CD14-positive monocyte (primary cell): ENCODE results near the gene ENPP6. TPM values are rescaled to one million over a fixed set of nuclear protein-coding genes. Genes with fewer than 3 reads are reported as not detected.

Experiments used
- DNase-seq, 3 donors: peaks; one replicate each; pipeline ENCODE4 v3.0.0-alpha.2; 2011 to 2022
- H2AFZ ChIP-seq: 2 replicates; pipeline ENCODE4 v1.6.0; 2012; ENCODE audit warnings: mild to moderate bottlenecking, low read depth, low read length, inconsistent platforms; ENCODE audit not compliant: insufficient read depth, poor library complexity, severe bottlenecking
- H3K27ac ChIP-seq, 2 donors: 1 replicate in 1 of 2; 2 replicates in 1 of 2; pipeline ENCODE4 v1.5.1; 2012 to 2013; ENCODE audit warnings: low read length in 2 of 2, control low read depth in 1 of 2, inconsistent platforms in 1 of 2, low read depth in 1 of 2, mild to moderate bottlenecking in 1 of 2
- H3K27me3 ChIP-seq, 2 donors: one replicate each; pipeline versions ENCODE4 v1.6.0 to v1.6.1; 2011 to 2013; ENCODE audit warnings: low read length in 2 of 2; ENCODE audit not compliant: control insufficient read depth in 2 of 2, insufficient read depth in 2 of 2
- H3K36me3 ChIP-seq, 2 donors: replicated peaks in 1 of 2; 1 replicate in 1 of 2; 2 replicates in 1 of 2; pipeline versions ENCODE4 v1.5.1 to v1.6.1; 2012 to 2013; ENCODE audit warnings: low read length in 2 of 2, control low read depth in 1 of 2, inconsistent platforms in 1 of 2, mild to moderate bottlenecking in 1 of 2; ENCODE audit not compliant: insufficient read depth in 2 of 2, control insufficient read depth in 1 of 2
- H3K4me1 ChIP-seq, 2 donors: 1 replicate in 1 of 2; 2 replicates in 1 of 2; pipeline versions ENCODE4 v1.5.1 to v1.6.1; 2012 to 2013; ENCODE audit warnings: low read length in 2 of 2, control low read depth in 1 of 2, inconsistent platforms in 1 of 2, mild to moderate bottlenecking in 1 of 2, moderate library complexity in 1 of 2; ENCODE audit not compliant: insufficient read depth in 2 of 2, control insufficient read depth in 1 of 2
- H3K4me2 ChIP-seq: replicated peaks from 2 replicates; pipeline ENCODE3; 2012; ENCODE audit warnings: low read length, moderate library complexity, mild to moderate bottlenecking; ENCODE audit not compliant: poor library complexity, severe bottlenecking; ENCODE audit errors: extremely low read depth
- H3K4me3 ChIP-seq, 3 experiments: fragments of 200-600 bp in 1 of 3; sonication (generic) in 1 of 3; replicated peaks in 1 of 3; 1 replicate in 2 of 3; 2 replicates in 1 of 3; pipeline ENCODE4 v1.5.1; 2011 to 2013; ENCODE audit warnings: low read length in 3 of 3, mild to moderate bottlenecking in 3 of 3, control low read depth in 2 of 3, low read depth in 2 of 3, inconsistent platforms in 1 of 3, moderate library complexity in 1 of 3
- H3K79me2 ChIP-seq: 2 replicates; pipeline ENCODE4 v1.6.0; 2012; ENCODE audit warnings: mild to moderate bottlenecking, control low read depth, inconsistent platforms, low read length, moderate library complexity; ENCODE audit not compliant: insufficient read depth
- H3K9ac ChIP-seq: 2 replicates; pipeline ENCODE4 v1.6.0; 2017; ENCODE audit warnings: low read length, mild to moderate bottlenecking; ENCODE audit not compliant: insufficient read depth, poor library complexity, severe bottlenecking
- H3K9me3 ChIP-seq, 2 donors: replicated peaks in 1 of 2; 1 replicate in 1 of 2; 2 replicates in 1 of 2; pipeline versions ENCODE4 v1.5.1 to v1.6.1; 2012 to 2013; ENCODE audit warnings: low read length in 2 of 2, control low read depth in 1 of 2; ENCODE audit not compliant: control insufficient read depth in 1 of 2, insufficient read depth in 1 of 2
- H4K20me1 ChIP-seq: 2 replicates; pipeline ENCODE4 v1.6.0; 2012; ENCODE audit warnings: mild to moderate bottlenecking, low read length, control low read depth, moderate library complexity; ENCODE audit not compliant: insufficient read depth
- H3K27ac Mint-ChIP-seq, 7 donors: one replicate each; pipeline ENCODE4 v1.8.0; 2020; ENCODE audit warnings: mild to moderate bottlenecking in 7 of 7, mixed read lengths in 7 of 7, moderate library complexity in 6 of 7, inconsistent platforms in 2 of 7
- H3K27me3 Mint-ChIP-seq, 3 donors: one replicate each; pipeline ENCODE4 v1.8.0; 2021 to 2022; ENCODE audit warnings: low read depth in 3 of 3, mild to moderate bottlenecking in 3 of 3, mixed read lengths in 3 of 3, moderate library complexity in 3 of 3, inconsistent platforms in 1 of 3
- H3K36me3 Mint-ChIP-seq, 2 donors: one replicate each; pipeline ENCODE4 v1.8.0; 2020; ENCODE audit warnings: mixed read lengths in 2 of 2, inconsistent platforms in 1 of 2, mild to moderate bottlenecking in 1 of 2
- H3K4me1 Mint-ChIP-seq: one replicate; pipeline ENCODE4 v1.8.0; 2020; ENCODE audit warnings: mild to moderate bottlenecking, mixed read lengths
- H3K4me3 Mint-ChIP-seq, 2 donors: one replicate each; pipeline ENCODE4 v1.8.0; 2020; ENCODE audit warnings: mild to moderate bottlenecking in 2 of 2, mixed read lengths in 2 of 2, moderate library complexity in 1 of 2
- H3K9me3 Mint-ChIP-seq, 7 donors: one replicate each; pipeline ENCODE4 v1.8.0; 2020 to 2022; ENCODE audit warnings: mixed read lengths in 7 of 7, mild to moderate bottlenecking in 6 of 7, moderate library complexity in 6 of 7, inconsistent platforms in 2 of 7
- WGBS: methylation state at CpG from one replicate; pipeline ENCODE4 v1.1.5; 2013; ENCODE audit warnings: missing lambda C conversion rate; ENCODE audit not compliant: insufficient coverage; 5-methylcytosine and 5-hydroxymethylcytosine counted together
- intact Hi-C, 2 donors: fragments of 100-400 bp; cut with micrococcal nuclease; formaldehyde crosslinking; loops; one replicate each; pipeline versions ENCODE4 v1.15.0 to v1.15.1; 2023
- polyA plus RNA-seq, 3 donors: library from polyadenylated mRNA; depleted of rRNA in 1 of 3; unstranded in 2 of 3; stranded (reverse) in 1 of 3; fragments of 300-500 nt in 2 of 3; fragments of >200 nt in 1 of 3; fragmentation: Illumina TruSeq in 2 of 3; gene quantifications; 1 replicate in 2 of 3; 2 replicates in 1 of 3; pipeline ENCODE4 v1.2.3, GENCODE V29; 2012 to 2021
- TF ChIP-seq, protein P1 (sequence below): fragments of 200-600 bp; IDR thresholded peaks from one replicate; pipeline ENCODE4 v1.8.0; 2022; ENCODE audit warnings: antibody characterized with exemption, mild to moderate bottlenecking

The ENPP6 gene
- polyA plus RNA-seq, 3 donors = 0.05 TPM; not detected in 2

DNA sequence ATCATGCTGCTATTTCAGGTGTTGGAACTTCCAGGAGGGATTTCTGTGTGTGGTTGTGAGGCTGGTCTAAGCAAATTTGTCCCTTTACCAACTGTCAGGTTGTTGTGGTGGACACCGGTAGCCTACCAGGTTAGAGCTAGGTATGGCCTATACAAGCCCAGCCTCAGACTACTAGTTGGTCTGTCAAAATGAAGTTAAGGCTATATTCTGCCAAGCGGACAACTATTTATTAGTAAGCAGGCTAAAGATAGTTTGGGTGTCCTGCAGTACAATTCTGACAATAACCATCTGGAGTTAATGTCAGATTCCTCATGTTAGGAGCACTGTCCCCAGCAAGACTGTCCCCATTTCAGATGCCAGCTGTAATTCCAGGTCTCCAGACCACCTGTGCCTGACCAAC, 13.9 kb upstream of the ENPP6 start:
- Histone ChIP-seq H3K27me3 (peaks cover 21 to 29% of the 10 kb centered on the region in 2 donors), H3K4me1 (peaks cover 23 to 26% of the 10 kb centered on the region in 2 donors), H4K20me1 (no peaks in the 10 kb centered on the region), H3K27ac (no peak overlapping the region), H2AFZ (no peak overlapping the region), H3K36me3 (no peaks in the 10 kb centered on the region), H3K4me2 (no peak overlapping the region), H3K9me3 (no peaks in the 10 kb centered on the region), H3K79me2 (no peaks in the 10 kb centered on the region), H3K9ac (no peak overlapping the region), H3K4me3 (no peak overlapping the region)
- peaks cover 13 to 22% (median 19%) of the 10 kb centered on the region in 3 donors for H3K27me3 Mint-ChIP-seq
- TF ChIP-seq, protein P1, sequence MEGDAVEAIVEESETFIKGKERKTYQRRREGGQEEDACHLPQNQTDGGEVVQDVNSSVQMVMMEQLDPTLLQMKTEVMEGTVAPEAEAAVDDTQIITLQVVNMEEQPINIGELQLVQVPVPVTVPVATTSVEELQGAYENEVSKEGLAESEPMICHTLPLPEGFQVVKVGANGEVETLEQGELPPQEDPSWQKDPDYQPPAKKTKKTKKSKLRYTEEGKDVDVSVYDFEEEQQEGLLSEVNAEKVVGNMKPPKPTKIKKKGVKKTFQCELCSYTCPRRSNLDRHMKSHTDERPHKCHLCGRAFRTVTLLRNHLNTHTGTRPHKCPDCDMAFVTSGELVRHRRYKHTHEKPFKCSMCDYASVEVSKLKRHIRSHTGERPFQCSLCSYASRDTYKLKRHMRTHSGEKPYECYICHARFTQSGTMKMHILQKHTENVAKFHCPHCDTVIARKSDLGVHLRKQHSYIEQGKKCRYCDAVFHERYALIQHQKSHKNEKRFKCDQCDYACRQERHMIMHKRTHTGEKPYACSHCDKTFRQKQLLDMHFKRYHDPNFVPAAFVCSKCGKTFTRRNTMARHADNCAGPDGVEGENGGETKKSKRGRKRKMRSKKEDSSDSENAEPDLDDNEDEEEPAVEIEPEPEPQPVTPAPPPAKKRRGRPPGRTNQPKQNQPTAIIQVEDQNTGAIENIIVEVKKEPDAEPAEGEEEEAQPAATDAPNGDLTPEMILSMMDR = no peak
- H3K27ac Mint-ChIP-seq = no peak overlapping the region
- peaks cover 2 to 9% (median 6%) of the 10 kb centered on the region in 7 donors for H3K9me3 Mint-ChIP-seq
- no peaks in the 10 kb centered on the region for H3K36me3 Mint-ChIP-seq
- intact Hi-C loops = no loop called here
- DNase-seq = no peak
- whole genome bisulfite sequencing = 100% methylated on average over 1 of the region's 2 CpGs
- H3K4me3 Mint-ChIP-seq = no peak overlapping the region
- H3K4me1 Mint-ChIP-seq = peaks cover 28% of the 10 kb centered on the region

DNA sequence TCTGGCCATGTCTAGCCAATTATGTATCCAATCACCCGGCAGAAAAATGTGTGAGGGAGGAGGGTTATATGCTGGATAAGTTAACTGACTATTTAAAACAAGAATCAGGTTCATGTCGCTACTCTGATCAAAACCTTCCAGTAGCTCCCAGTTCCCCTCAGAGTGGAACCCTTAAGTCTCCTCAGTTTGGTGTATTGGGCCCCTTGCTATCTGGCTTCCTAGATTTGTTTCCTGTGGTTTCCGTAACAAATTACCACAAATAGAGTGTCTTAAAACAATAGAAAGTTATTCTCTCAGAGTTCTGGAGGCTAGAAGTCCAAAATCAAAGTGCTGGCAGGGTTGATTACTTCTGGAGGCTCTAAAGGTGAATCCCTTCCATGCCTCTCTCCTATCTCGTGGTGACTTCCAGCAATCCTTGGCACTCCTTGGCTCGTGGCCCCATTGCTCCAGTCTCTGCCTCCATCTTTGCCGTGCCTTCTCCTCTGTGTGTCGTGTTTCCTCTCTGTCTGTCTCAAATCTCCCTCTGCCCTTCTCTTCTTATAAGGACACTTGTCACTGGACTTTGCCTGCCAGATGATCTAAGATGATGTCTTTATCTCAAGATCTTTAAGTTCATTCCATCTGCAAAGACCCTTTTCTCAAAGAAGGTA, 10.5 kb upstream of the ENPP6 start:
- Mint-ChIP-seq H3K9me3 (peaks cover 2 to 8% (median 5%) of the 10 kb centered on the region in 7 donors), H3K27ac (peak overlapping the region in 1 of 7 donors; percentile 3), H3K4me3 (peak overlapping the region in 1 of 2 donors; percentile 22), H3K27me3 (peaks cover 10 to 19% (median 15%) of the 10 kb centered on the region in 3 donors), H3K36me3 (no peaks in the 10 kb centered on the region), H3K4me1 (peaks cover 25% of the 10 kb centered on the region)
- DNase-seq = no peak
- no peaks in the 10 kb centered on the region for H3K79me2 ChIP-seq
- H3K27ac ChIP-seq = no peak overlapping the region
- intact Hi-C loops = no loop called here
- no peak overlapping the region for H3K4me2 ChIP-seq
- peaks cover 23 to 26% of the 10 kb centered on the region in 2 donors for H3K4me1 ChIP-seq
- H3K9ac ChIP-seq = no peak overlapping the region
- H4K20me1 ChIP-seq = no peaks in the 10 kb centered on the region
- TF ChIP-seq, protein P1 = no peak
- H3K9me3 ChIP-seq = no peaks in the 10 kb centered on the region
- no peak overlapping the region for H3K4me3 ChIP-seq
- WGBS = 50% methylated on average over 4 of the region's 7 CpGs
- H3K36me3 ChIP-seq = no peaks in the 10 kb centered on the region
- peaks cover 26 to 28% of the 10 kb centered on the region in 2 donors for H3K27me3 ChIP-seq
- H2AFZ ChIP-seq = no peak overlapping the region
